CMK (cell line): ENCODE measurements around the gene TAF8.

Experiments
- DNase-seq: peaks from one replicate; pipeline ENCODE4 v3.0.0-alpha.2; 2010; ENCODE audit warnings: low read depth

The TAF8 gene

GRCh38 chr6:42099340-42100028, 49.2 kb downstream of the TAF8 start:
- DNase-seq, result no peak

- DNase-seq, result no peak
Observed at GRCh38 chr6:42100029-42100901, 49.9 kb downstream of the TAF8 start.

GRCh38 chr6:42101186-42101657, 50.9 kb downstream of the TAF8 start:
- DNase-seq, result no peak

GRCh38 chr6:42103216-42103615, 52.9 kb downstream of the TAF8 start:
- no peak for DNase-seq

GRCh38 chr6:42103753-42104094, 53.4 kb downstream of the TAF8 start:
- no peak for DNase-seq

- DNase-seq, result peak; percentile 71
Observed at GRCh38 chr6:42104095-42104803, 53.9 kb downstream of the TAF8 start.

GRCh38 chr6:42104804-42105125, 54.4 kb downstream of the TAF8 start:
- DNase-seq, result peak; percentile 22

GRCh38 chr6:42105156-42105648, 54.9 kb downstream of the TAF8 start:
- DNase-seq, result peak; percentile 55

- no peak for DNase-seq
Observed at GRCh38 chr6:42105709-42106108, 55.4 kb downstream of the TAF8 start.

- no peak for DNase-seq
Observed at GRCh38 chr6:42106112-42107023, 56.0 kb downstream of the TAF8 start.

GRCh38 chr6:42108071-42108470, 57.7 kb downstream of the TAF8 start:
- no peak for DNase-seq

GRCh38 chr6:42110683-42111082, 60.4 kb downstream of the TAF8 start:
- no peak for DNase-seq

GRCh38 chr6:42112351-42112750, 62.0 kb downstream of the TAF8 start:
- no peak for DNase-seq

- no peak for DNase-seq
Observed at GRCh38 chr6:42113936-42114636, 63.8 kb downstream of the TAF8 start.

- DNase-seq, result no peak
Observed at GRCh38 chr6:42117843-42118161, 67.5 kb downstream of the TAF8 start.

- no peak for DNase-seq
Observed at GRCh38 chr6:42118162-42119001, 68.1 kb downstream of the TAF8 start.

GRCh38 chr6:42120895-42121865, 70.9 kb downstream of the TAF8 start:
- DNase-seq, result no peak

GRCh38 chr6:42123379-42124103, 73.2 kb downstream of the TAF8 start:
- no peak for DNase-seq
